GM21825 (cell line): Measurements from ENCODE around the gene FAM20C.

Experiments used
- ATAC-seq: cut with Tn5 transposase; IDR thresholded peaks from one replicate; pipeline ENCODE4 v1.9.1; 2021; ENCODE audit warnings: mild to moderate bottlenecking, moderate library complexity; ENCODE audit not compliant: unreplicated experiment

FAM20C gene

DNA sequence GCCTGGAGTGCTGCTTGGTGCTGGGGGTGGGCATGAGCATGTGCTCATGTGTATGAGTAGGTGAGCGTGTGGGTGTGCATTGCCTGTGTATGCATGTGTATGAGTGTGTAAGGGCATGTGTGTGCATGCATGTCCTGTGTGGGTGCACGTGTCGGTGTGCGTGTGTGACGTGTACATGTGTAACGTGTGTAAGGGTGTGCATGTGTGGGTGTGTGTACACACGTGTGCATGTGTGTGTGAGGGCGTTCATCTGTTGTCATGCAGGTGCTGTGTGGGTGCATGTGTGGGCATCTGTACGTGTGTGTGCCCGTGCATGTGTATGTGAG, 30.3 kb downstream of the FAM20C start:
- ATAC-seq, result no peak

DNA sequence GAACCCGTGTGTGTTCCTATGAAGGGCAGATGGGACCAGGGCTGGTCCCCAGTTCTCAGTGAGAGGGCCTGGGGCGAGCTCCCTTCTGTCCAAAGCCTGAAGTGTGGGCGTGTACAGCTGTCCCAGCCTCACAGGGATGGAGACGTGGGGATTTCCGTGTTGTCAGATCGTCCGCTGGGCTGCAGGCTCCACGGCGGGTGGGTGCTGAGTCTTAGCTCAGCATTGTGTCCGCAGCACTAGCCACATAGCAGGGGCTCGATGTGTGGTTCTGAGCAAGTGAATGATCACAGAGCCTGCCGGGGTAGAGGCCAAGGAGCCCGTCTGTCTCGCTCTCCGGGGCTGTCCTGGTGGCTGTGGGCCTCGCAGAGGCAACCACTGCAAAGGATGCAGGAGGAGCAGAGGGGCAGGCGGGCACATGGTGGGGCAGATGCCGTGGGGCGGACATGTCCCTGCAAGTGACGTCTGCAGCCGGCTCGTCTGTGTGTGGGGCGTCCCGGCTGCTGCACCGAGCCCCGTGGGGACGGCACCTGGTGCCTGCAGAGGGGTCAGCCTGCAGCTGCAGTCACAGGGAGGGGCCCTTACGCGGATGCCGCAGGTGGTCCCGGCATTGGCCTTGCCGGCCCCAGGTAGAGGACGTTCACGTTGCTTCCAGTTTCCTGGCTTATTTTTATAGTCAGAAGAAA, 30.9 kb downstream of the FAM20C start:
- ATAC-seq, result no peak

DNA sequence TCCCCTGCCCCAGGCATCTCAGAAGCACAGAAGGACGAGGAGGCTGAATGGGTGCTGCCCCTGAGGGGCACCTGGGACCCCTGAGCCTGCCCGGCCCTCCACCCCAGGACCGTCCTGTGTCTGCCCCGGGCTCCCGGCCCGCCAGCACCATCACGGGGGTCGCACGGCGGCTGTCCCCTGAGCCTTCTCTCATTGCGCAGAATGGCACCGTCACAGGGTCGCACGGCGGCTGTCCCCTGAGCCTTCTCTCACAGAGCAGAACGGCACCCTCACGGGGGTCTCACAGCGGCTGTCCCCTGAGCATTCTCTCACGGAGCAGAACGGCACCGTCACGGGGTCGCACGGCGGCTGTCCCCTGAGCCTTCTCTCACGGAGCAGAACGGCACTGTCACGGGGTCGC, 31.5 kb downstream of the FAM20C start:
- no peak for ATAC-seq

DNA sequence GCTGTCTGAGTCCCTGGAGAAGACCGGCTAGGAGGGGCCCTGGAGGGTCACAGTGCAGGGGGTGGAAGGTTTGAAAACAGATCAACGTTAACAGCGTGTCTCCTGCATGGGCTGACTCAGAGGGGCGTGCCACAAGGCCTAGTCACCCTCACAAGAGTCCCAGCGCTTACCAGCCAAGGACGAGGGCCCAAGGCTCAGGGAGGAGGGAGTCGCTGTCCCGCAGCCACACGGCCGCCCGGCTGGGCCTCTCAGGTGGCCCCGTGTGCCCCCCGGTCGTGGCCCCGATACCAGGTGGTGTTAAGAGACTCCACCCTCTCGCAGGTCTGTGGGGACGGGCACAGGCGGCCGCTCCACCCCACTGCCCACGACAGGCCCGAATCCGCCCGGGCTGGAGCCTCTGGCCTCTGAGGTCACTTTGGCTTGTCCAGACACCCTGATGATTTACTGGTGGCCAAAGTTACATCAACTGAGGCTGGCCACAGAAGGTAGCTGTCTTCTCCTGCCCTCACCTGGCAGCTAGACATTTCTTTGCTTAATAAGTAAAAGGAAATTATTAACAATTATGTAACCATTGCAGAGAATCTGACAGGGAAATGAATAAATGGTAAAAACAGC, 34.0 kb downstream of the FAM20C start:
- ATAC-seq, result no peak

DNA sequence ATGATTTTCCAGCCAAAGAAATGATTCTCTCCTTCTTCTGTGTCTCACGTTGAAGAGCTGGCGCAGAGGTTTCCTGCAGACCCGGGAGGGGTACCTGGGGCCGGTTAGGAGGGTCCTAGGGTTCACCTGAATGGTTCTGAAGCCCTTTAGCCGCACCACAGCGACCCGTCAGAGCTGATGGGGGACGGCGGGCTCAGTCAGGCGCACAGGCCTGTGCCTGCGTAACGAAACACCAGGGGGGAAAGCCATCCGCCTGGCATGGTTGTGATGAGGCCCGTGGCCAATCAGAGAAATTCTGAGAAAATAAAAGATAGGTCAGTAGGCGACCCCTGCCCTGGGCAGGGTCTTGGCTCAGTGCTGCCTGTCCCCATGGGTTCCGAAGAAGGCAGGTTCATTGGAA, 35.6 kb downstream of the FAM20C start:
- ATAC-seq, result no peak

DNA sequence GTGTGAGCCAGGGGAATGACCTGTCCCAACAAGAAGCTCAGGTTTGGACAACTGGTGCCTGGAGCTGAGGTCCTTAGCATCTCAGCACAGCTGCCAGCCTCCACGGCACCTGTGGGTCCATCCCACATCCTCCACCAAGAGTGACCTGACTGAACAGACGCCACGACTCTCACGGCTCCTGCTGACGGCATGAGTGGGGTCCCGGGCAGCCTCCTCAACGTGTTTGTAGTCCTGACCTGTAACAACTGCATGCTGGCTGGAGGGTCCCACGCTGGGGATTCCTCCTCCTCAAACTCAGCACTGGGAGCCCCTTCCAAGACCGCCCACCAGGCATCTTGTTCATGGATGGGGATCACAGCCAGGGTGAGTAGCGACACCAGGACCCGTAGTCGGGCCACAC, 36.2 kb downstream of the FAM20C start:
- no peak for ATAC-seq

DNA sequence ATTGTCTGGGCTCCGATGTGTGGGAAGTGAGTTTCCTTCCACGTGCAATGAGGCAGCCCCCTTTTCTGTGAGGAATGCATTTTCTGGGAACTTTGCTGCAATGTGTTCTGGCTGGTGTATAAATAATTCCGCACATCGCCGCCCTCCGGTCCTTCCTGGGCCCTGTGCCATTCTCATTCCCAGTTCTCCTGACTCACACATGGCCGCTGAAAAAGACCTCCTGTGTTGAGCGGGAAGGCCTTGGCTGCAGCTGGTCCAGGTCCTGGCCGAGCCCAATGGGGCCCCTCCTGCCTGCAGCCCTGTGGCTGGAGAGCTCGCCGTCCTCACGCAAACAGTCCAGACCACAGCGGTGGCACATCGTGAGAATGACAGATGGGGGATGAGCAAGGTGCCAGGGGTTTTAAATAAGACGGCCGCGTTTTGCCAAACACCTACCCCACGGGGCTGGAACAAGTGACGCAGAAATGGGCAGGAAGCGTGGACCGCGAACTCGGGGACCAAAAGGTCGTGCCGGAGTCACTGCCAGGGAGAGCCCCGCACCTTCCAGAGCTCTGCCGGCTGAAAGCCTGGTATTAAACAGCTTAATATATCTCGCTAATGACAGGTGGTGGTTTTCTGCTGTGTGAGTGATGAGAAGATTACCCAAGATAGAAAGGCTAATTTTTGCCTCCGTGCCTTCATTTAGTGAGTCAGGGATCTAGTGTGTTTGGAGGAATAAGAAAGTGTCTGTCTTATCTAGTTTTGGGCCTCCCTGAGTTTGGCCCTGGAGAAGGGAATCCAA, 37.0 kb downstream of the FAM20C start:
- ATAC-seq, result no peak

DNA sequence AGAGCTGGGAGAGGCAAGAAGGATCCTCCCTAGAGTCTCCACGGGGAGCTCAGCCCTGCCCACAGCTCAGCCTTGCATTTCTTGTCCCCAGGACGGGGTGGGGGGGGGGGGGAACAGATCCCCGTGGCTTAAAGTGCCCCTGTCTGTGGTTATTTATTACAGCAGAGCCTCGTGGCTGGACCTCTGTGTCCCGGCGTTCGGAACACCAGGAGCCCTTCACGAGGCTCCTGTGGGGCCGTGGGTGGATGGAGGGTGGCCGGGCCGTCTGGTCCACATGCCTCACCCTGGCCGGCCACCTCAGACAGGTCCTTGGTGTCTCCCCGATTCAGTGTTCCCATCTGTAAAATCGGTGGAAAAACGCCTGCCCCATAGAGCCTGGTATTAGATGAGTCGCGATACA, 37.9 kb downstream of the FAM20C start:
- no peak for ATAC-seq

DNA sequence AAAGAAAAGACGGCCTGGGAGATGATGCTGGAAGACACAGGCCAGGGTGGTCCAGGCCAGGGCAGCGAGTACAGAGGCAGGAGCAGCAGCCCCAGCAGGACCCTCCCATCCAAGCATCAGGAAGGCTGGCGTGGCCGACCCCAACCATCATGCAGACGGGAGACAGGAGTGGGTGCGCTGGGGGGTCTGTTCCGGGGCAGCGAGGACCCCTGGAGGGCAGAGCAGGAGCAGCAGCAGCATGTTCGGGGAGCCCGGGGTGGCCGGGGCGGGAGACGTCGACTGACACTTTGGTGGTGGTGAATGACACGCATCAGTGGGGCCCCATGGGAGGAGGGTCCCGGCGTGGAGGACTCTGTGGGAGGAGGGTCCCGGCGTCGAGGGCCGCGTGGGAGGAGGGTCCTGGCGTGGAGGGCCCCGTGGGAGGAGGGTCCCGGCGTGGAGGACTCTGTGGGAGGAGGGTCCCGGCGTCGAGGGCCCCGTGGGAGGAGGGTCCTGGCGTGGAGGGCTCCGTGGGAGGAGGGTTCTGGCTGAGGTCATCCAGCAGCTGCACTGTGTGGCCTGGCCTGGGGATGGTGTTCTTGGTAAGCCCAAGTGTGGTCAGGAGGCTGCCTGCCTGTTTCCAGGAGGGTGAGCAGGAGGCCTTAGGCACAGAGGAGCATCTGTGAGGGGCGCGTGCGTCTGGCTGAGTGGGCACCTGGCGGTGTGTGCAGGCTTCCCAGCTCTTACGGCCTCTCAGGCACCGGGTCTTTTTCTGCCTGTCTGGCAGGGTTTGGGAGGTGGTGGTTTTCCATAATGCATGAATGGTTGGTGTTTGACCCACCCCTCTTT, 38.9 kb downstream of the FAM20C start:
- ATAC-seq, result no peak

DNA sequence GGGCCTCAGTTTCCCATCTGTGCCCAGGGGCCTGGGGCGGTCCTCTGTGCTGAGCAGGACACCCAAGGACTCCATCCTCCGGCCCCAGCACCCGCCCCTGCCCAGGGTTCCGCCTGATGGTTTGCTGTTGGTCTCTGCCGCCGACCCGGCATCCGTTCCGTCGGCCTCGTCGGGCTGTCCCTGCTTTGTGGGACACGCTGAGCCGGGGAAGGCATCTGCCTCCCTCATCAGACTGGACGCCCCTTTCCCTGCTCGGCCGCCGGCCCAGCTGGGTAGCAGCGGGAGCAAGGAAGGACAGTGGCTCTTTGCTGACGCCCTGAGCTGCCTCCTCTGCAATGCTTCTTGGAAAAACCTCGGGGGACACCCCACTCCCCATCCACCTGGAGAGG, 39.5 kb downstream of the FAM20C start:
- ATAC-seq, result no peak

DNA sequence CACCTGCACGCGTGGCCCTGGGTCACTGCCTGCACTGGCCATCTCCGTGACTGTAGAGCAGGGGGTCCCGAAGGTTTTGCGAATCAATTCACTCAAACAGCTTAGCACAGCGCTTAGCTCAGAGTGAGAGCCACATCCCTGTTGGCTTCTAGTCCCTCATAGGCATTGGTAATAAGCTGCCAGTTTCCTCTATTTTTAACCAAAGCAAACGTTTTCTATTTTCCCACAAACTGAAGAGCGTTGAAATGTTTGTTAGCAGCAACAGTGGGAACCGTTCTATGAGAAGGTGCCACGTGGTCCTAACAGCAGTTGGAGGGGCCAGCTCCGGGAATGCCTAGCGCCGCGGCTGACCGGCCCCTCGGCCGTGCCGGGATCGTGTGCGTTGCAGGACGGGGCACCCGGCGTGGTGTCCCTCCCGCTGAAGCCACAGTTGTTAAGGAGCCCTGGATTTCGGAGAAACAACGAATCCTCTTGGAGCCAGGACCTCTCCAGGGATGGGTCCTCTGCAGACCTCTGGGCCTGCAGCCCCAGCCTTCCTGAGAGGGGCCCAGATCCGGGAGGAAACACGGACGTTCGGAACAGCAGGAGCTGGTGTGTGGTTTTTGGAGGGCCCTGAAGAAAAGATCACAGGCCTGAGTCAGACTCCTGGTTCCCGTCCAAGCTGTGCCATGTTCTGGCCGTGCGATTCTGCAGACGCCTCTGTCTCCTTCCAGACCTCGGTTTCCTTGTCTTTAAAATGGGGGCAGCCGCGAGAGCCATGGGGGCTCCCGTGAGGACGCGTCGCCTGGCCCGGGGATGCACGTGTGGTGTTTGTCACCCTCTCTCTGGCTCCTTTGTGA, 40.3 kb downstream of the FAM20C start:
- no peak for ATAC-seq

DNA sequence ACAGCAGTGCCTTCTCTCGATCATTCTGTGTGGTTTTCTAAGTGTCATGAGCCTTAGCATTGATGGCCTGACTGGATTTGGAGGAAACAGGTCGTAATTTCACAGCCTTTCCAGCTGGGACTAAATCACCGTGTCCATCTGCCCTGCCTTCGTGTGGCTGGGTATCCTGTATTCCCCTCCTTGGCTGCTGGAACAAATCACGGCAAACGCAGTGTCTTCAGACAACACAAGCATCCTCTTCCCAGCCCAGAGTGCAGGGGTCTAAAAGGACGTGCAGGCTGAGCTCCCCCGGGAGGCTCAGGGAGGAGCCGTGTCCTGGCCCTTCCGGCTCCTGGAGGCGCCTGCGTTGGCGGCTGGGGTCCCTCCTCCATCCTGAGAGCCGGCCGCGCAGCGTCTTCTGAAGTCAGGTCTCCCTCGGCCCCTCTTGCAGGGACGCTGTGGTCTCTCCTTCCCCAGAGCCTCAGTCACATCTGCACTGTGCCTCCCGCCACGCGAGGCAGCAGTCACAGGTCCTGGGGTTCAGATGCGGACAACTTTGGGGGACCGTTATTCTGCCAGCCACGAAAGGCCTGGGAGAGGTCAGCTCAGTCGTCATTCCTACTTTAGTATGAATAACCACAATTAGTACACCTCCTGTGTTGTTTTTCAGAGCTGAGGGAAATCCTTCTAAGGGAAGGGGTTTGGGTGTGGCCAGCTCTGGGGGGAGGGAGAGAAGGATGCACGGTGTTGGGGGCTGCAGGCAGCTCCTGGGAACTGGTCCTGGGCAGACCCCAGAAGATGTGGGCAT, 41.1 kb downstream of the FAM20C start:
- ATAC-seq, result no peak

DNA sequence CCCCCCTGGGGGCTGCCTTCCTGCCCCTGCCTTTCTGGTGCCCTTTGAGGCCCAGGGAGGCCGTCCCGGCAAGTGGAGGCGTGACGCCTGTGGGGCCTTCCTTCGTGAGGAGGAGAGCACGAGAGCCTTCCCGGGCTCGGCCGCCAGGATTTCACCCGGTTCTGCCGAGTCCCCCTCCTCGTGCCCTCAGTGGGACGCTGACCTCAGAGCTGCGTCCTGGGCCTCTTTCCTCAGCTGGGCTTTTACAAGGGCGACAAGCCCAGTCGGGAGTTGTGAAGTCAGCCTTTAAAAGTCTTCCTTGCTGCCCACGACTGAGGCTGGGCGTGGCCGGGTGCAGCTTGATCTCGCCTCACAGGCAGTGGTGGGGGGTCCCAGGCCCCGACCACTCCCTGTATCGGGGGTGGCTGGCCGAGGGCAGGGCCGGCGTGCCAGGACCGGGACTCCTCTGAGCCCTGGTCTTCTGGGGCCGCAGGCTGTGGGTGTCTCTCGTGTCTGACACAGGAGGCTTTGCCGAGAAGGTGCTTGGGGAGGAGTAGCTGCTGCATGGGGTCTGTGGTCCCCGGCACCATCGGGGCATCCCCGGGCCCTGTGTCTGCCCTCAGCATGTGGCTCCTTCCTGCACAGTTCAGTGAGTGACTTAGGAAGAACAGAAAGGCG, 41.8 kb downstream of the FAM20C start:
- no peak for ATAC-seq

DNA sequence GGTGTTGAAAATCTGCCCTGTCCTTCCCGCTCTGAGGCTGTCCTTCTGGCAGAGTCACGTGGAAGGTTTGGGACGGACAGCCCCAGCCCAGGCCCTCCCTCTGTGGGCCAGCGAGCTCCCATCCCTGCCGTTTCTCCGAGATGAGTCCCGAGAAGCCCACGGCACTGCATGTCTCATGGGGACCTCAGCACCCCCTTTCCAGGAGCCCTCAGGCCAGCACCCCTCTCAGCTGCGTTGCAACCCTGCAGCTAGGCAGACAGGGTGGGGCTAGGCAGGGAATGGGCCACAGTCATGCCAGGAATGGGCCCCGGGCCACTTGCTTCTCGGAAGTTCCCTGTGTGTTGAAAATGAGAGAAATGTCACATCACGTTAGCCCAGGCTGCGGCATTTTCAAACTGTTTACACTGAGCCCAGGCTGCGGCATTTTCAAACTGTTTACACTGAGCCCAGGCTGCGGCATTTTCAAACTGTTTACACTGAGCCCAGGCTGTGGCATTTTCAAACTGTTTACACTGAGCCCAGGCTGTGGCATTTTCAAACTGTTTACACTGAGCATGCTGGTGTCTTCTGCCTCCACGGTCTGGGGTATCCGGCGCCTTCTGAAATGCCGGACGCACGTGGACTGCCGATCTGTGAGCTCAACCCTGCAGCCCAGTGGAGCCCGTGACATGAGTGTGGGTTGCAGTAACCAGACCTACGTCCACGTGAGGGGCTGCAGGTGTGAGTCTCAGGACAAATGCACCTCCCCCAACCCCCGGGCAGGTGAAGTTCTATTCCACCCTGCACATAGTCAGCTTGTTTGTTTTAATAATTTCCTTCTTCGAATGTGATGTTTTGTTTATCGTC, 42.6 kb downstream of the FAM20C start:
- ATAC-seq, result no peak

DNA sequence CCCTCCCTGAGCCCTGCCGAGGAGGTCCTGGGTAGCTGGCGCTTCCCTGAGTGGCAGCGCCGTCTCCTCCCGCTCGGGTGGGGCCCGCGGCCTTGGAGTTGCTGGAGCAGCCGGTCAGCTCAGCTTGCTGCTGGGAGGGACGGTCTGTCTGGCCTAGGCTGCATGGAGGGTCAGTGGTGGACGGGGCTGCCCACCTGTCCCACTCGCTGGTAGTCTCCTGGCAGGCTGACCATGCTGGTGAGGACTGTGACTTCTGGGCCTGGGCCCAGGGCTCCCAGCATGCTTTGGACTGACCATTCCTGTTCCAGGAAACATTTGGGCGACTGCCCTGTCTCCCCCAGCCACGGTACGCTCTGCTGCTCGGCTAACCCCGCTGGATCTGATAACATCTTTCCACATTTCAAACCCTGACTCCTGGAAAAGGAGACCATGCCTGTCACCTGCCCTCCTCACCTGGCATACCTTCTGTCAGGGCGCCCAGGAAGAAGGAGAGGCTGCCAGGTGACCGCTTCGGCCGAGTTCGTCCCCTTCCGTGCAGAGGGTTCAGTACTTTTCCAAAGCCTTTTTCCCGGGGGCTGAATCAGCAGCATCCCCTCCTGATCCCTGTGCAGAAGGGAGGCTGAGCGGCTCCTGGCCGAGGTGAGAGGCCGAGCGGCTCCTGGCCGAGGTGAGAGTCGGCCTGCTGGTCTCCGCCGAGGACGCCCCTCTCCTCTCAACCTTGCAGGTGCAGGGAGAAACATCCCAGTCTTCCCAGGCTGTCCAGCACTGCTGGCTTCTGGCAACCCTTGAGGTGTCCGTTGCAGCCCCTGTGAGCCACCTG, 43.4 kb downstream of the FAM20C start:
- ATAC-seq, result no peak

DNA sequence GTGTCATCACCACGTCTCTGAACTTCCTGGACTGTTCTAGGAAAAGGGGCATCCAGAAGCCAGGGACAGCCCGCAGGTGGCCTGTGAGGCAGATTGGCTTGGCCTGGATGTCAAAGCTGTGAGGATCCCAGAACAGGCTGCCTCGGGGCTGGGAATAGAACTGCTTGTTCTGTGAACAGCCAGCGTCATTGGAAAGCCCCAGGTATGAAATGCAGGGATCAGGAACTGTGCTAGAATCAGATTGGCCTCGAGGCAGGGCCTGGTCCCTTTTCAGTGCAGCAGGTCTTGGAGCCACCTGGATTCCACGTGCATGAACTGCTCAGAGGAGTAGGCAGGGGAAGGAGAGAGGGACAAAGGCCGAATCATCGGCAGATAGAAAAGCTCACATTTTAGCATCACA, 44.6 kb downstream of the FAM20C start:
- ATAC-seq, result no peak

DNA sequence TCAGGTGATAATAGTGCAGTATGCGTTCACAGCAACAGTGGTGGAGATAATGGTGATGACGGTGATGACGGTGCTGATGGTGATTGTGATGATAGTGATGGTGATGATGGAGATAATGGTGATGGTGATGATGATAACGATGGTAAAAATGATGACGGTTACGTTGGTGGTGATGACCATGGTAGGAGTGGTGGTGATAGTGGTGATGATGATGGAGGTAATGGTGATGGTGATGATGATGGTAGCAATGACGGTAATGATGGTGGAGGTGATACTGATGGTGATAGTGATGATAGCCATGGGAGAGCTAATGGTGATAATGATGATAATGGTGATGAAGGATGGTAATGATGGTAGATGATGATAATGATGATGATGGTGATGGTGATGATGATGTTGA, 45.0 kb downstream of the FAM20C start:
- no peak for ATAC-seq
